OCI-LY3 (cell line): ENCODE measurements around the gene CDH15.

Experiments
- H2AFZ ChIP-seq: fragments of 200-600, 300-600 bp; shearing (Covaris generic); 2 replicates; pipeline ENCODE4 v1.6.0; 2014; ENCODE audit warnings: antibody characterized with exemption, low read depth, low read length
- H3K27ac ChIP-seq: fragments of 200-600, 300-600 bp; sonication (generic); 2 replicates; pipeline ENCODE4 v1.5.1; 2014; ENCODE audit warnings: mild to moderate bottlenecking, low read length, moderate library complexity, mixed read lengths
- H3K27me3 ChIP-seq: fragments of 200-600, 300-600 bp; sonication (generic); 2 replicates; pipeline ENCODE4 v1.6.1; 2014; ENCODE audit warnings: low read depth, low read length, mixed read lengths
- H3K36me3 ChIP-seq: fragments of 200-600, 300-600 bp; sonication (generic); replicated peaks from 2 replicates; pipeline ENCODE3; 2014; ENCODE audit warnings: low read depth, low read length, mixed read lengths
- H3K4me1 ChIP-seq: fragments of 300-600, 200-600 bp; sonication (generic); 2 replicates; pipeline ENCODE4 v1.6.1; 2014; ENCODE audit warnings: low read length, mixed read lengths
- H3K4me2 ChIP-seq: fragments of 200-600, 300-600 bp; sonication (generic); 2 replicates; pipeline ENCODE4 v1.6.1; 2014; ENCODE audit warnings: low read length, mixed read lengths
- H3K4me3 ChIP-seq: fragments of 300-600, 200-600 bp; sonication (generic); 2 replicates; pipeline ENCODE4 v1.5.1; 2014; ENCODE audit warnings: antibody characterized with exemption, mild to moderate bottlenecking, low read length, moderate library complexity
- H3K79me2 ChIP-seq: fragments of 300-600, 200-600 bp; shearing (Covaris generic); 2 replicates; pipeline ENCODE4 v1.6.1; 2014; ENCODE audit warnings: mild to moderate bottlenecking, low read length, mixed read lengths
- H3K9ac ChIP-seq: fragments of 300-600, 200-600 bp; shearing (Covaris generic); 2 replicates; pipeline ENCODE4 v1.6.0; 2014; ENCODE audit warnings: mild to moderate bottlenecking, low read length, moderate library complexity
- H3K9me3 ChIP-seq: fragments of 200-600, 300-600 bp; shearing (Covaris generic); 2 replicates; pipeline ENCODE4 v1.6.1; 2014; ENCODE audit warnings: low read length, mixed read lengths; ENCODE audit not compliant: insufficient read depth
- H4K20me1 ChIP-seq: fragments of 200-600, 300-600 bp; sonication (generic); 2 replicates; pipeline ENCODE4 v1.6.1; 2016; ENCODE audit warnings: low read length, mixed read lengths; ENCODE audit not compliant: insufficient read depth
- CTCF ChIP-seq: fragments of 200-600, 300-600 bp; sonication (generic); IDR thresholded peaks from 2 replicates; pipeline ENCODE4 v1.5.1; 2014; ENCODE audit warnings: antibody characterized with exemption, low read length, low read depth
- EZH2phosphoT487 ChIP-seq: fragments of 200-600 bp; shearing (Covaris generic); IDR thresholded peaks from 2 replicates; pipeline ENCODE4 v1.6.1; 2018; ENCODE audit warnings: antibody characterized with exemption, mixed run types, low read depth

CDH15 gene

GRCh38 chr16:89132194-89133005 is 39.1 kb upstream of the CDH15 start:
- TF ChIP-seq CTCF: no peak
- Histone ChIP-seq H3K4me1 (no peaks in the 10 kb centered on the region), H3K4me2 (no peak overlapping the region), H3K4me3 (no peak overlapping the region), H2AFZ (no peak overlapping the region), H3K79me2 (no peaks in the 10 kb centered on the region; the same call in none of the 2 replicates), H3K9ac (no peak overlapping the region), H3K36me3 (peaks cover 47% of the 10 kb centered on the region), H4K20me1 (no peaks in the 10 kb centered on the region), H3K27me3 (no peaks in the 10 kb centered on the region), H3K9me3 (0 out of 2 replicates have a peak, but pooled peaks cover 6% of the 10 kb centered on the region), H3K27ac (no peak overlapping the region)

- Histone ChIP-seq H3K9me3 (0 out of 2 replicates have a peak, but pooled peaks cover 6% of the 10 kb centered on the region), H4K20me1 (no peaks in the 10 kb centered on the region), H3K27me3 (no peaks in the 10 kb centered on the region), H3K4me2 (no peak overlapping the region), H2AFZ (no peak overlapping the region), H3K27ac (no peak overlapping the region), H3K36me3 (peaks cover 45% of the 10 kb centered on the region), H3K4me3 (no peak overlapping the region), H3K79me2 (no peaks in the 10 kb centered on the region; the same call in none of the 2 replicates), H3K4me1 (no peaks in the 10 kb centered on the region), H3K9ac (no peak overlapping the region)
- TF ChIP-seq CTCF: no peak
These were observed 38.0 kb upstream of the CDH15 start for GRCh38 chr16:89133457-89134127.

GRCh38 chr16:89134269-89134668 is 37.3 kb upstream of the CDH15 start:
- no peak overlapping the region for H3K27ac ChIP-seq
- H2AFZ ChIP-seq: no peak overlapping the region
- no peak overlapping the region for H3K4me3 ChIP-seq
- H3K36me3 ChIP-seq: peaks cover 38% of the 10 kb centered on the region
- 0 out of 2 replicates have a peak, but pooled peaks cover 3% of the 10 kb centered on the region for H3K9me3 ChIP-seq
- H3K4me1 ChIP-seq: no peaks in the 10 kb centered on the region
- H3K27me3 ChIP-seq: no peaks in the 10 kb centered on the region
- H3K4me2 ChIP-seq: no peak overlapping the region
- no peak overlapping the region for H3K9ac ChIP-seq
- no peak for TF ChIP-seq EZH2phosphoT487
- TF ChIP-seq CTCF: no peak
- no peaks in the 10 kb centered on the region for H4K20me1 ChIP-seq
- H3K79me2 ChIP-seq: no peaks in the 10 kb centered on the region; the same call in none of the 2 replicates

- Histone ChIP-seq H3K4me2 (no peak overlapping the region), H3K79me2 (no peaks in the 10 kb centered on the region; the same call in 1 of the 2 replicates), H3K9me3 (no peaks in the 10 kb centered on the region), H3K27ac (no peak overlapping the region), H3K4me3 (no peak overlapping the region), H3K27me3 (no peaks in the 10 kb centered on the region), H4K20me1 (no peaks in the 10 kb centered on the region), H3K4me1 (no peaks in the 10 kb centered on the region), H3K36me3 (peaks cover 33% of the 10 kb centered on the region), H2AFZ (no peak overlapping the region), H3K9ac (no peak overlapping the region)
- TF ChIP-seq EZH2phosphoT487 (no peak), CTCF (no peak)
These were observed 36.4 kb upstream of the CDH15 start for GRCh38 chr16:89135166-89135565.
